Smooth muscle cell of the brain vasculature (primary cell): Measurements from ENCODE around the gene BBS4.

ENCODE experiments used
- DNase-seq: peaks from one replicate; pipeline ENCODE4 v3.0.0-alpha.2; 2012; ENCODE audit warnings: low read depth, low spot score

The BBS4 gene

DNA sequence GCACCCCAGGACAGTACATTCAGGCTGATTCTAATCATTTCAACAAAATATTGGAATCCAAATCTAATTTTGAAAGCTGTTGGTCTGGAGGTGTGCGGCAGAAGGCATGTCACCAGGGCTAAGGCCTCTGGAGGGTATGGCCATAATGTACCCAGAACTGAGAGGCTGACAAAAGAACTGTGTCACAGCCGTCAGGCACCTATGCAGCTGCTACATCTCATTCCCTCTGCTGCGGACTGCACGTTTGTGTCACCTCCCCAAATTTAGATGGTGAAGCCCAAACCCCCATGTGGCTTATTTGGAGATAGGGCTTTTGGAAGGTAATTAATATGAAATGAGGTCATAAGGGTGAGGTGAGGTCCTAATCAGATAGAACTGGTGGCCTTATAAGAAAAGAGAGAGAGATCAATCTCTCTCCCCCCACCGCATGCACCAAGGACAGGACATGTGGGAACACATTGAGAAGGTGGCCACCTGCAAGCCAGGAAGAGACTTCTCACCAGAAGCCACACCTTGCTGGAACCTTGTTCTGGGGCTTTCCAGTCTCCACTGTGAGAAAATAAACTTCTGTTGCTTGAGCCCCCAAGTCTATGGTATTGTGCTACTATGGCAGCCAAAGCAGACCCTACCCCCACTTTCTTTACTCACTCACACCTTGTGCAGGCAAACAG is 74.7 kb downstream of the BBS4 start:
- no peak for DNase-seq

DNA sequence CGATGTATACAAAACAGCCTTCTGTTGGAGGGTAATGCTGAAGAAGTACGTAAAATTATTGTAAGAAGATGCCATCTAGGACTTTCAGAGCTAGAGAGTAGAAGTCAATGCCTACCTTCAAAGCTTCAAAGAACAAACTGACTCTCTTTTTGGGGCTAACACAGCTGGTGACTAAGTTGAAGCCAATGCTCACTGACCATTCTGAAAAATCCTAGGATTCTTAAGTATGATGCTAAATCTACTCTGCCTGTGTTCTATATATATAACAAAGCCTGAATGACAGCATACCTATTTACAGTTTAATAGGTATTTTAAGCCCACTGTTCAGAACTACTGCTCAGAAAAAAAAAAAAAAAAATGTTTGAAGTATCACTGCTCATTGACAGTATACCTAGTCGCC is 78.6 kb downstream of the BBS4 start:
- no peak for DNase-seq

DNA sequence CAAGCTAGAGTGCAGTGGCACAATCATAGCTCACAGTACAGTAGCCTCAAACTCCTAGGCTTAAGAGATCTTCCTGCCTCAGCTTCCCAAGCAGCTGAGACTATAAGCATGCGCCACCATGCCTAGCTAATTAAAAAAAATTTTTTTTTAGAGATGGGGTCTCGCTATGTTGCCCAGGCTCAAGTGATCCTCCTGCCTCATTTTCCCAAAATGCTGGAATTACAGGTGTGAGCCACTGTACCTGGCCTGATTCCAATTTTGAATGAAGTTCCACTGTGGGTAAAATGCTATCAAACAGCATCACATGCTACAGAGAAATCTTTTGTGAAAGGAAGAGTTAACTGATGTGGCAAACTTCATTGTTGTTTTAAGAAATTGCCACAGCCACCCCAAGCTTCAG is 80.0 kb downstream of the BBS4 start:
- DNase-seq, result no peak

DNA sequence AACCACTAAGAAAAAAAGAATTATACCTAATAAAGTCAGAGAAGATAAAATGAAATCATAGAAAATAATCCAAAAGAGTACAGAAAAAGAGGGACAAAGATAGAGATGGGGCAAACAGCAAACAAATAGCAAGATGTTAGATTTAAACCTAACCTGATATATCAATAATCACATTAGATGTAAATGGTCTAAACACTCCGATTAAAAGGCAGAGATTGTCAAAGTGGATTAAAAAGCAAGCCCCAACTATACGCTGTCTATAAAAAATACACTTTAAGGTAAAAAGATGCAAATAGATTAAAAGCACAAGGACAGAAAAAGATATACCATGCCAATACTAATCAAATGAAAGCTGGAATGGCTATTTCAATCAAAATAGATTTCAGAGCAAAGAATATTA is 80.8 kb downstream of the BBS4 start:
- no peak for DNase-seq

DNA sequence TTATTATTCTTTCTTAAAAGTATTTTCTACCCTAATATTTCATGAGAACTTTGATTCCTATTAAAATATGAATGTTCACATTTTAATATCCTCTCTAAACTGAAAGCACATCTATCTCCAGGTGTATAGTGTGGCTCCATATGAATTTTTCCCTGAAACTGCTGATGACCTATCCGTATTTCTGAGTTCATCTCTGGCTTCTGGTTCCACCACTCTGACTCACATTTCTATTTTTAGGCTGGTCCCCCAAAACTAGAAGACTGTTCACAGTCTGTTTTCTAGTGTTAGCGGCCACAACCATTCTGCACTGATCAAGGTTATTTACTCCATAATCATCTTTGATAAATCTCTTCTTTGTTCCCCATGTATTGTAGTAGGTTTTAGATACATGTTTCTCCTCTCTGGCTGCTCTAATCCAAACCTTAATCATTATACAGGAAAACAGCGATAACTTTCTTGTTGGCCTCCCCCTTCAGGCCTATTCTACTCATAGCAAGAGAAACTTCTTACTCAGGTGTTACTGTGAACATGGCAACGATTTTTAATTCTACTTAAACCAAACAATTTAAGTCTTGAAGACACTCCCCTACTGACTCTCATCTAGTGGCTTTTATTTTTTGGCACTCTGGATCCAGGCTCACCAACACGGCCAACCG is 84.8 kb downstream of the BBS4 start:
- DNase-seq, result no peak

DNA sequence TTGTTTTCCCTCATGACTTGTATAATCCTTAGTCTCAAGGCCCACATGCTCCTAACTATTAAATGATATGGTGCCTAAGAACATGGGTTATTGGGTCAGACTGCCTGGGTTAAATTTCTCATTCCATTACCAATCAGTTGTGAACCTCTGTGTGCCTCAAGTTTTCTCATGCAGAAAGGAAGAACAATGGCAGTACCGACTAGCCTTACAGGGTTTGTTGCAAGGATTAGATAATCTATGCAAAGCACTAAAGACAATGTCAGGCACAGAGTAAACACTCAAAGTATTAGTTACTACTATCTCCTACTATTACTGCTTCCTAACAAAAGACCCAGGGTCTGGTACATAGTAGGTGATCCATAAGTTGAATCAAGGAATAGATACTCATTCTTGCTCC is 85.3 kb downstream of the BBS4 start:
- no peak for DNase-seq

DNA sequence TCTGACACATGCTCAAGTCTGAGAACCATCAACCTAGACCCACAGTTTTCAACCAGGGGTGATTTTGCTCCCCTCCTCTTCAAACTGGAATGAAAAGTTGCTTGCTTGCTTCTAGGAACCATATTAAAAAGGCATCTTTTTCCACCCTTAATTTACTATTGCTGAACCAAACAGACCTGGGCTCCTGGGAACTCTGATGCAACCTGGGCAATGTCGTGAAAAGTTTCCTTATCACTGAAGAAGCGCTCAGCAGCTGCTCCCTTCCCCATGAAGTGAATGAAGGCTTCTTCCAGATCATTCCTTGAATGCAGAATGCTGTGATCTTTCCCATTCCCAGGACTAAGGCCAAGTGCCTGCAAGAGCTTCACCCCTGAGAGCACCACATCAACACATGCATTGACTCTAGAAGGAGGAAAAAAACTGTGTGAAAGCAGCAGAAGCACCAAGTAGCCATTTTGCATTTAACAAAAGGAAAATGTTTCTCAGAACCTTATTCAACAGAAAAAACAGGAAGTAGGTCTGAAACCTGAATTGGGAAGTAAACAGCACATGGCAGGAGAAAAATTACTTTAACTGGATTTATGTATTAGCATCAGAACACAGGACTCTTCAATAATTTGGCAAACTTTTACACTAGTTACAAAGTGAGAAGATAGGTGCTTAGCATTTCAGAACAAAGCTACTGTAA is 88.8 kb downstream of the BBS4 start:
- DNase-seq, result no peak

DNA sequence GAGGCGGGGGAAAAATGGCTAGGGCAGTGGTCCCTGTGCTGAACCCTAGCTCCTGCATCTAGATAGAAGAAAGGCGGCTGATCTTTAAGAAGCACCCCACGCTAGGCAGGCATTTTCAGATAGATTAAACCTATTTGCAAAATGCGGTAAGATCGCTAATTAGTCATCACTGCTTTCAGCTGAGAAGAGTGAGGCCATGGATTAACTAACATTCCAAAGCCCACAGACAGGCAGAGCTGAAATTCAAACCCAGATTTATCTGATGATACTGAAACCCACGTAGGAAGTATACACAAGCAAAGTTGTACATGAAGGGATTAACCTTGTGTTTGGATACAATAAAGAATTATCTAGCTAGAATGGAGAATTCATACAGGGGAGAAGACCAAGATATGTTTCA is 92.8 kb downstream of the BBS4 start:
- DNase-seq, result no peak

DNA sequence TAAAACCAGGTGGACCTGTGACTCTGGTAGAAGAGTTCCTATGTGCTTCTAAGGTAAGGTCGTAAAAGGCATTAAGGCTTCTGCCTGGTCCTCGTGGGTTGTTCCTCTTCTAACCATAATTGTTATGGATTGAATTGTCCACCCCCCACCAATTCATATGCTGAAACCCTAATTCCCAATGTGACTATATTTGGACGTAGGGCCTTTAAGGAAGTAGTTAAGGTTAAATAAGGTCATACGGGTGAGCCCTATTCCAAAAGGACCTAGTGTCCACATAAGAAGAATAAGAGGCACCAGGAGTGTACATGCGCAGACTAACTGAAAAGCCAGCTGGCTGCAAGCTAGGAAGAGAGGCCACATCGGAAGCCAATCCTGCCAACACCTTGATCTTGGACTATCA is 95.6 kb downstream of the BBS4 start:
- no peak for DNase-seq

DNA sequence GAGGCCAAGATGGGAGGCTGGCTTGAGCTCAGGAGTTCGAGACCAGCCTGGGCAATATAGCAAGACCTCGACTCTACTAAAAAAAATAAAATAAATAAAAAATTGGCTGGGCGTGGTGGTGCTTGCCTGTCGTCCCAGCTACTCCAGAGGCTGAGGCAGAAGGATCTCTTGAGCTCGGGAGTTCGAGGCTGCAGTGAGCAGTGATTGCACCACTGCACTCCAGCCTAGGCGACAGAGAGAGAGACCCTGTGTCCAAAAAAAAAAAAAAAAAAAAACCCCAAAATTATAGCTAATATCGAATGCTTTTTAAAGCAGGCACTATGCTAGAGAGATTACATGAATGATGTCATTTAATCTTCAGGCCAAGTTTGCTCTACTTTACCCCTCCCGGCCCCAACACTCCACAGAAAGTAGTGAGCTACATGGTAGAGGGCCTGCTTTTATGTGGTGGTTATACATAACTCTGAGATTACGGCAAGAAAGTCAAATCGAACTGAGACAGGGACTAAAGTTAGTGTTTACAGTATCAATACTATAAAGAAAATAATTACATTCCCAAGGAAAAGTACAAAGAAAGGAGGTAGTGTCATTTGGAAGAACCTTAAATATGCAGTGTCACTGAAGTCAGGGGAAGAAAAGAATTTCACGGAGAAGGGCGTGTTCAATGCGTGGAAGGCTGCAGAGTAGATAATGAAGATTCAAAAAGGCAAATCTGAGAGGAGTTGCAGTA is 96.4 kb downstream of the BBS4 start:
- no peak for DNase-seq

DNA sequence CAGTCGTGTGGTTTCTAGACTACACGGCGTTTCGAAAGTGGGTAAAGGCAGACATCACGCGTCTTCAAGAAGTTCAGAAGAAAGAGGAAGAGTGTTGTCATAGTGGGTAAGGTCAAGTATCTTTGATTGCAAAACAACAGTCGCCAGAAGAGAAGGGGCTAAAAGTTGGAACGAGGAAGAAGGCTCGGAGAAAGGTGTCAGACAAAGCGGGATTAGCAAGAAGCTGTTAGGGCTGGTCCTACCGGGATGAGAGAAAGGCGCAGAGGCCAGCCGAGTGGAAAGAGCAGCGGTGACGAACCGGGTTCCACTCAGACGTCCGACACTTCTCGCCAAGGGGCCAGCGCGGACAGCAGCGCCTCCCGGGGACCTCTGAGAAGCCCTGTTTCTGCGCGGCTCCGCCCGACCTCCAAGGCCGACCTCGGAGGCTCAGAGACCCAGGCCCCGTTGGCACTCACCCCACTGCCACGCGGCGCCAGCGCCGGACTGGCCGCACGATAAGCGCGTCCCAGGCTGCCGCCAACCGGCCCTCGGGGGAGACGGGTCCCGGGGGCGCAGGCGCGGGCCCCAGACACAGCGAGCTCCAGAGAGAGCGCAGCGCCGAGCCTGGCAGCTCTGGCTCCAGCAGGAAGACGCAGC is 97.1 kb downstream of the BBS4 start:
- DNase-seq, result no peak

DNA sequence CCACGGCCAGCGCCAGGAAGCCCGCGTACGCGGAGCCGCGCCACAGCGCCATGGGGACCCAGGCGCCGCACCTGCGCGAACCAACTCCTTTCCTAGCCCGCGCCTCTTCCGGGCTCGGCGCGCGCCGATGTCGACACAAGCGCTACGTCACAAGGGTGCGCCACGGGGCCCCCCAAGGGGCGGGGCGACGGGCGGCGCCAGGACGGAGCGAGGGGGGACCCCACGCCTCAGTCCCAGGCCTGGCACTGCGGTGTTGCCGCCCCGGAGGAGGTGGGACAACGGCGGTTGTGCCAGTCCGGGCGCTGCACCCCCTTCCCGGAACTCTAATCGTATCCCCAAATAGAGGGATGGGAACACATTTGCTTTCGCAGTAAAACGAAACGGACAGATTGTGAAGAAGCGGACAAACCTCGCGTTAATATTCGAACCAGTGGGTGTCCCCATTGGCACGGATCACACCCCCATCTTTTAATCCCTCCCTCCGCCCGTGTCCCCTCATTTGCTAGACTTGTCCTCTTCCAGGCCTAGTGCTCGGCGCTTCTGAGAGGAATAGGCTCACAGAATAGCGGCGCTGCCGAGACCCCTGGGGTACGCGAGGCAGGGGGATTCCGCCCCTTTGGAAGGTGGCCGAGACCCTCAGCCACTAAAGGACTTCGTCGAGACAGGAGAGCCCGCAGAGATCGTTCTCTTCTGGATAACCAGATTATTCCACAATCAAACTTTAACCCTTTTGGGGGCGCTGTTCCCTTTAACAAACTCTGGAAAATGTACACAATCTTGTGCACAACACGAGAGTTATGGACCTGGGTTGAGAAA is 97.8 kb downstream of the BBS4 start, which contains the start of gene ADPGK:
Gene ADPGK (minus strand): TSS at position 119 of the 816 bp plus-strand sequence. CDS start 67 bp downstream, at position 52.
- DNase-seq, result peak; percentile 79

DNA sequence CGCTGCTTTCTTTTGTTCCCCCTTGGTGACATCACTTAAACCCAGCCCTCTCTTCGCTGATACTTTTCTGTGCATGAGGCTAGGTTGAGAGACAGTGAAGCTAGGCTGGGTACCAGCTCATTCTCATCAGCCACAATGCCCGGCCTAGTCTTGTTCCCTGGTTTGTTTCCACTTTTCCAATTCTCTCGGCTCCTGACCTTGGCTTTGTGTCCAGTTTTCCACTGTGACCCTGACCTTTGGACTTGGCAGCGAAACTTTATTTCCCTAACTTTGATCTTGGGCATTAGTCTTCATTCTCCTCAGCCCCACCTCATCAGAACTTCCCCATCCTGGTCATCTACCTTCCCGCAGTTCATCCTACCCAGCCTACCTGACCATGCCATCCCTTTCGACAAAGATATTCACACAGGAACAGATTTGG is 98.5 kb downstream of the BBS4 start:
- DNase-seq, result no peak

DNA sequence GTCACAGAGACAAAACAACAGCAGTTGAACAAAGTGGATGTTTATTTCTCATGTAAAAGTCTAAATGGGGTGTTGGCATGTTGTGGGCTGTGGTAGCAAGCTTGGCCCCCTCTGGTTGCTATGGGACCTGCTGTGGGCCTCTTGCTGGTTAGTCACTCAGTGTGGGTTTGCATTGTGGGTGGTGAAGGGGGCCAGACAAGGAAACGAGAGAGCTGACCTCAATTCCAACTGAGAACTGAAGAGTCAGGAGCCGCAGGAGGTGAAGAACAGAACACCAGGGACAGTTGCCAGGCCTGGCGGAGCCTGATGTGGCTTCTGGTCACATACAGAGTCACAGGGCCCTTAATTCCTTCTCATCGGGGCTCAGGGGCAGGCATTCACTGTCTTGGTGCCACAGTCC is 99.4 kb downstream of the BBS4 start:
- DNase-seq, result peak; percentile 63

DNA sequence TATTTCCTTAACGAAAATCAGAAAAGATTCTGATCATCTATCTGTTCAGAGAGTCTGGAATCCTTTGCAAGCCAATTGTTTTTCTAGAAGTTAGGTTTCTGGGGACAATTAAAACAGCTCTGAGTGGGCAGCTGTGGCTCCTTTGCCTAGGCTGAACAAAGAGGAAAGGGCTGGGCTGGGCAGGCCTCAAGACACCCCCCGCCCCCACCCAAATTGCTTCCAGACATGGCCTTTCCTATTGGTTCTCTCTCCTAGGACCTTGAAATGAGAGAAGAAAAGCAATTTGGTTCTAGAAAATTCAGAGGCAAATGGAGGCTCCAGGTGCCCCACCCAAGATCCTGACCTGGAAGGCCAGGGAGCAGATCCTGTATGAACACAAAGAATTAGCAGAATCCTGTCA is 99.8 kb downstream of the BBS4 start:
- DNase-seq, result no peak

DNA sequence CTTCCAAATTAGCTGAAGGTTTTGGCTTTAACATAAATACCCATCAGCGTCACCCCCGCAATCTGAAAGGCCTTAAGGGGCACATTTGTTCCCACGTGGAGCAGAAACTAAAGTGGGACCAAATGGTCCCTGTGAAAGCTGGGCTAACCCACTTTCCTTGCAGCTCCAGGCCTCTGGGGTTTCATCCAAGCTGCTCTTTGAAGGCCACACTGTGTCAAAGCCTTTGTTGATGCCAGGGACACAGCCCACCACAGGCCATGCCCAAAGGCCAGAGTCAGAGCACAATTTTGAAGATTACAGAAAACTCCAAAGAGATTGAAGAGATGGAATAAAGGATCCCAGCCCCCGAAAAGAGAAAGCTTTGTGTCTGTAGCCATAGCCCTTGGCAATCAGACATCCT is 100.2 kb downstream of the BBS4 start:
- no peak for DNase-seq

DNA sequence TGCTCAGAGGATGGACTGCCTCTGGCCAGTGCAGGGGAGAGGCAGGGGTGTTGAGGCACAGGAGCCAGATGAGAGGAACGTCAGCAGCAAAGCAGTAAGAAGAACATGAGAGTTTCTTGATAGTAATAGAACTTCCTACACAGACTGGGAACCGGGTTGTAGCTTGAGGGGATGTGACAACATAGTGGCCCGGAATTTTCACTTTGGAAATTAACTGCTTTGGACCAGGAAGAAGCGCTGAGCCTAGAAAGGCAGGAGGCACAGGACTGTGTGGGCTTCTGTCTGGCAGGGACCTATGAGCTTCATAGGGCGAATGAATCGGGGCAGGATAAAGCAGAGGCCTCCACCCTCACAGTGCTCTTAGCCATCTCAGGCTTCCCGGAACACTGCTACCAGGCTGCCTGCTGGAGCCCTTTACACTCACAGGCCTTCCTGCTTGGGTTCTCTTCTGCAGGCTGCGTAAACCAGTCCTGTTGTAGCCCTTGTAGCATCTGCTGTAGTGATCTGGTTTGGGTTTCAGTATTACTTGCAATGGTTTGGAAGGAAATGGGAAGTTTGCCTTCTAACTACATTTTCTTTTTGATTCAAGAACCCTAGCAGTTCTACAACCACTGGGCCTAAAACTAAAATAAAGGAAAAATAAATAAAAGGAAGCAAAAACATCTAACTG is 100.8 kb downstream of the BBS4 start:
- DNase-seq, result no peak

DNA sequence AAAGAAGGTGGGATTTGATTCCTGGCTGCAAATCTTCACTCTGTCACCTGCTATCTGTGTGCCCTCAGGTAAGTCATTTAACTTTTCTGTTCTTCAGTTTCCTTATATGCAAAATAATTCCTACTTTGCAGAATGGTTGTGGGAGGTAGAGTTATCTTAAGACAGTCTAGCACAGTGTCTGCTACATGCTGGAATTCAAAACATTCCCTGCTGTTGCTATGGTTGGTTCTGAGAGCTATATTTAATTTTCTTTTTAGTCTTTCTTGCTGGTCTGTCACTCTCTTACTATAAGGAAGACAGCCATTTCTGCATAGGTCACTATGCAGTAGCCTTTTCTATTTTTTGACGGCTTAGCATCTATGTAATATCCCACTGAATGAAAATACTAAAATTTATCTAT is 101.5 kb downstream of the BBS4 start:
- no peak for DNase-seq
